NB4 (cell line): ENCODE measurements around the gene SRGAP3.

ENCODE experiments used
- DNase-seq: peaks from one replicate; pipeline ENCODE4 v3.0.0; 2010; ENCODE audit warnings: low read depth
- H3K4me3 ChIP-seq: one replicate; pipeline ENCODE4 v1.5.1; 2011; ENCODE audit warnings: mild to moderate bottlenecking, low read depth, low read length, moderate library complexity
- MYC ChIP-seq: IDR thresholded peaks from 2 replicates; pipeline ENCODE4 v1.6.1; 2011; ENCODE audit warnings: low read depth, low read length
- POLR2A ChIP-seq: IDR thresholded peaks from 2 replicates; pipeline ENCODE4 v1.6.1; 2011; ENCODE audit warnings: mild to moderate bottlenecking; ENCODE audit not compliant: insufficient read length; ENCODE audit errors: extremely low read depth
- TF ChIP-seq, protein P1 (sequence below): IDR thresholded peaks from one replicate; pipeline ENCODE4 v1.5.1; 2012; ENCODE audit warnings: low read depth, low read length
- TF ChIP-seq, protein P2 (sequence below): IDR thresholded peaks from 2 replicates; pipeline ENCODE4 v1.6.1; 2011; ENCODE audit warnings: low read depth, low read length

The SRGAP3 gene

DNA sequence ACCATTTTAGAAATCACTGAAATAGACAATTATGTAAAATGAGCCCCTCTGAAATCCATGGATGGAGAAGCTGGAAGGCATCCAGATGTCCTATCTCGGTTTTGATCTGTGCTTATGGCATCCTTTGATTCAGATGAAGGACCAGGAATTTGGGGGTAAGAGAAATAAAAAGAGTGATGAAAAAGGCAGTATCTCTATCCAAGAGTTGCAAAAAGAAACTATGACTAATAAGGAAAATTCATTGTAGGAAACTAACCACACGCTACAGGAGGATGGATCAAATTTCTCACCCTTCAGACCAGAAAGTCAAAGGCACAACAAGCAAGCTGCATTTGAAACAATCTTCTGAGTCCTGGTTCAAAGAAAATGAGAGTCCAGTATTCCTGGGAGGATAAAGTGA lies 34.8 kb downstream of the SRGAP3 start:
- no peak for DNase-seq
- H3K4me3 ChIP-seq = no peak overlapping the region
- TF ChIP-seq, protein P1, sequence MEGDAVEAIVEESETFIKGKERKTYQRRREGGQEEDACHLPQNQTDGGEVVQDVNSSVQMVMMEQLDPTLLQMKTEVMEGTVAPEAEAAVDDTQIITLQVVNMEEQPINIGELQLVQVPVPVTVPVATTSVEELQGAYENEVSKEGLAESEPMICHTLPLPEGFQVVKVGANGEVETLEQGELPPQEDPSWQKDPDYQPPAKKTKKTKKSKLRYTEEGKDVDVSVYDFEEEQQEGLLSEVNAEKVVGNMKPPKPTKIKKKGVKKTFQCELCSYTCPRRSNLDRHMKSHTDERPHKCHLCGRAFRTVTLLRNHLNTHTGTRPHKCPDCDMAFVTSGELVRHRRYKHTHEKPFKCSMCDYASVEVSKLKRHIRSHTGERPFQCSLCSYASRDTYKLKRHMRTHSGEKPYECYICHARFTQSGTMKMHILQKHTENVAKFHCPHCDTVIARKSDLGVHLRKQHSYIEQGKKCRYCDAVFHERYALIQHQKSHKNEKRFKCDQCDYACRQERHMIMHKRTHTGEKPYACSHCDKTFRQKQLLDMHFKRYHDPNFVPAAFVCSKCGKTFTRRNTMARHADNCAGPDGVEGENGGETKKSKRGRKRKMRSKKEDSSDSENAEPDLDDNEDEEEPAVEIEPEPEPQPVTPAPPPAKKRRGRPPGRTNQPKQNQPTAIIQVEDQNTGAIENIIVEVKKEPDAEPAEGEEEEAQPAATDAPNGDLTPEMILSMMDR = no peak
- TF ChIP-seq POLR2A = no peak
- TF ChIP-seq, protein P2, sequence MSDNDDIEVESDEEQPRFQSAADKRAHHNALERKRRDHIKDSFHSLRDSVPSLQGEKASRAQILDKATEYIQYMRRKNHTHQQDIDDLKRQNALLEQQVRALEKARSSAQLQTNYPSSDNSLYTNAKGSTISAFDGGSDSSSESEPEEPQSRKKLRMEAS = no peak
- TF ChIP-seq MYC = no peak

DNA sequence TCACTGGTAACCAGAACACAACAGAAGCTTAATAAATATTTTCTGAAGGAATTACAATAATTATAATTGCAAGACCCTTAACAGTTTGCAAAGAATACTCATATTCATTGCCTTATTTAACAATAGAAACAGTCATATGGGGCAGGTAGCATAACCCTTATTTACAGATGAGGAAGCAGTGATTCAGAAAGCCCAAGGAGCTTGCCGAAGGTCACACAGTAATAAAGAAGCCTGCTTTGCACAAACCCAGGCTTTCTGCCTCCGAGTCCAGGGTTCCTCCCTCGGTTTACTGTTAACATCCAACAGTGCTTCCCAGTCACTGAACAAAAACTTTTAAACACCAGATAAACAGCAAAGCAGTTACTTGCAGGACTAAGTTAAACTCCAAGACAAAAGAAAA lies 35.3 kb downstream of the SRGAP3 start:
- DNase-seq = no peak
- TF ChIP-seq, protein P2 = no peak
- TF ChIP-seq, protein P1 = no peak
- no peak for TF ChIP-seq MYC
- TF ChIP-seq POLR2A = no peak
- no peak overlapping the region for H3K4me3 ChIP-seq

DNA sequence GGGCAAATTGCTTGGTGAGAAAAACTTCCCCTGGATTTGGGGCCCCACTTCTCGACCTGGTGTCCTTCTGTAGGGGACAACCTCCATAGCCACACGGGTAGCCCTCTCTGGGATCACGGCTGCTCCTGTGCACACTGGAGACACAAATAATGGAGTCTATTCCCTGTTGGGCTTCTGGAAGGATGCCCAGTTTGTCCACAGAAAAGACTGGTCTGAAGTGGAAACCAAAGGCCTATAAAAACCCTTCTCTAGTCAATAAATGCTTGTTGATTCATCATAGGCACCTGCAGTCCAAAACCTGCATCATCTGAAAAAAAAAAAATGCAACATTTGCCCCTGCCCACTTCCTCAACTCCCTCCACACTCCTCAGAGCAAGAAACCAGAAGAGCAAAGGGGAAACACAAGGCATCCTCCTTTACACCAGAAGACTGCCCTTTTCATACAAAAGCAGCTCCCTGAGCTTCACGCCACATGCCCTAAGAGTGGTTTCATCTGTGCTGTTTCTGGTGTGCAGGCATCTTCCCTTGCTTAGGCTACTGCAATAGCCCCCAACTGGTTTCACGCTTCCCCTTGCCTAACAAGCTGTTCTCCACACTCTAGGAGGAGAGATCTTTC lies 36.3 kb downstream of the SRGAP3 start:
- no peak for TF ChIP-seq MYC
- TF ChIP-seq, protein P1 = no peak
- TF ChIP-seq POLR2A = no peak
- TF ChIP-seq, protein P2 = no peak
- no peak for DNase-seq
- no peak overlapping the region for H3K4me3 ChIP-seq

DNA sequence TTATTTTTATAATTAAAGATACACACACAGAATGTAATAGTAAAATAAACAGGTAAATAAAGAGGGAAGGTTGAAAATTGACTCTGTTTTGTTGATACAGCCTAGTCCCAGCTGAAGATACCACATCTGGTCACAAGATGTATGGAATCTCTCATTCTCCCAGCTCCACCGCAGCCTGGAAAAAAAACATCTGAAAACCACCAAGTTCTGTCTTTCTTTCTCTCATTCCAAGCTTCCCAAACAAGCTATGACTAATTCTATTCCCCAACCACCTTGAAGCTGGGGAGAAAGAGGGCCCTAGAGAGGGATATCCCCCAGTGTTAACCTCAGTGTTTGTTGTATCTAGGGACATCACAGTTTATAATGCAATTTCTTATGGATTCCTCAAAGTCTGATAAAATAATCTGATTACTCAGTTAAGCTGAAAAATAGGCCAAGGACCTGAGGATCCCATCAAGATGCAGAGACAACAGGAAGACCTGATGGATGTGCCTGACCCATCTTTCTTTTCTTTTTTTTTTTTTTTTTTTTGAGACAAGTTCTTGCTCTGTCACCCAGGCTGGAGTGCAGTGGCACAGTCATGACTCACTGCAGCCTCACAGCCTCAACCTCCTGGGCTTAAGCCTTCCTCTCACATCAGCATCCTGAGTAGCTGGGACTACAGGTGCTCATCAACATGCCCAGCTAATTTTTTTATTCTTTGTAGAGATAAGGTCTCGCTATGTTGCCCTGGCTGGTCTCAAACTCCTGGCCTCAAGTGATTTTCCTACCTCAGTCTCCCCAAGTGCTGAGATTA lies 38.1 kb downstream of the SRGAP3 start:
- no peak overlapping the region for H3K4me3 ChIP-seq
- TF ChIP-seq POLR2A = no peak
- TF ChIP-seq, protein P2 = no peak
- TF ChIP-seq MYC = no peak
- TF ChIP-seq, protein P1 = no peak
- no peak for DNase-seq

DNA sequence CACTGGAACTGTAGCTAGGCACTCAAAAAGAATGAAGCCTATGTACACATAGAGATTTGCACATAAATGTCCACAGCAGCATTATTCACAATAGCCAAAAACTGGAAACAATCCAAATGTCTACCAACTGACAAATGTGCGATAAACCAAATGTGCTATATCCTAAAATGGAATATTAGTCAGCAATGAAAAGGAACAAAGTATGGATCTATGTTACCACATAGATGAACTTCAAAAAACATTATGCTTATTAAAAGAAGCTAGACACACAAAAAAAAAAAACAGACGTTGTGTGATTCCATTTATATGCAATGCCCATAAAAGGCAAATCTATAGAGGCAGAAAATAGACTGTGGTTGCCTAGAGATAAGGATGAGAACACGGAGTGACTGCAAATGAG lies 39.7 kb downstream of the SRGAP3 start:
- DNase-seq = no peak
- TF ChIP-seq POLR2A = no peak
- TF ChIP-seq, protein P1 = no peak
- TF ChIP-seq, protein P2 = no peak
- TF ChIP-seq MYC = no peak
- no peak overlapping the region for H3K4me3 ChIP-seq
